ENCODE measurements around the gene HS3ST4. TPM values are rescaled to one million over a fixed set of nuclear protein-coding genes. Genes with fewer than 3 reads are reported as not detected.

The HS3ST4 gene
- total and polyA plus RNA-seq, 2 donors (not counting 1 experiment from before 2014, with no cell fraction given): not detected

GRCh38 chr16:25786748-25787147 lies 95.0 kb downstream of the HS3ST4 start:
- Histone ChIP-seq H3K9me3 (ENCODE audit: control extremely low read depth in 1 of 3, control insufficient read depth in 2 of 3, insufficient read depth in 1 of 3, low read length in 2 of 3) (no peaks in the 10 kb centered on the region), H3K4me3 (ENCODE audit: control extremely low read depth in 1 of 5, extremely low read depth in 1 of 5, insufficient read depth in 1 of 5, low read depth in 2 of 5, low read length in 4 of 5) (no peak overlapping the region), H3K79me2 (ENCODE audit: control insufficient read depth, insufficient read depth, low read length) (no peaks in the 10 kb centered on the region), H3K4me1 (ENCODE audit: control insufficient read depth in 2 of 2, insufficient read depth in 2 of 2, low read length in 2 of 2) (no peaks in the 10 kb centered on the region), H3K9ac (ENCODE audit: low read length) (no peak overlapping the region), H3K27ac (ENCODE audit: low read length in 2 of 2) (no peak overlapping the region), H2AFZ (ENCODE audit: insufficient read depth, low read depth, low read length, poor library complexity, severe bottlenecking) (no peak overlapping the region), H4K20me1 (ENCODE audit: control insufficient read depth, insufficient read depth, low read length, poor library complexity, severe bottlenecking) (no peaks in the 10 kb centered on the region), H3K36me3 (replicated peaks in 1 of 2; ENCODE audit: control extremely low read depth in 1 of 2, control insufficient read depth in 1 of 2, extremely low read depth in 1 of 2, insufficient read depth in 2 of 2, low read length in 1 of 2) (no peaks in the 10 kb centered on the region), H3K4me2 (replicated peaks; ENCODE audit: low read depth, low read length, poor library complexity, severe bottlenecking) (no peak overlapping the region), H3K27me3 (replicated peaks in 1 of 4; ENCODE audit: control extremely low read depth in 1 of 4, control insufficient read depth in 3 of 4, insufficient read depth in 4 of 4, low read length in 3 of 4) (no peaks in the 10 kb centered on the region)
- H3K27me3 Mint-ChIP-seq: no peaks in the 10 kb centered on the region
- WGBS (ENCODE audit: insufficient coverage): no CpG with 5 or more reads among the region's 4 CpGs
- no peaks in the 10 kb centered on the region for H3K4me1 Mint-ChIP-seq
- intact Hi-C loops (cut with micrococcal nuclease): no loop called here
- ChIA-PET POLR2A (no interaction called here), CTCF (no interaction called here)
- ATAC-seq (ENCODE audit: low read depth) (no peak), DNase-seq (no peak)
- H3K9me3 Mint-ChIP-seq (ENCODE audit: insufficient read depth): peaks cover 2% of the 10 kb centered on the region
- TF ChIP-seq CTCF (IDR thresholded peaks at IDR 0.05): no peak
- TF ChIP-seq EZH2 (IDR thresholded peaks at IDR 0.05; ENCODE audit: borderline replicate concordance, insufficient read depth, low read depth, low read length, poor library complexity, severe bottlenecking): no peak
- no peak overlapping the region for H3K27ac Mint-ChIP-seq
- no peak overlapping the region for H3K4me3 Mint-ChIP-seq

DNA sequence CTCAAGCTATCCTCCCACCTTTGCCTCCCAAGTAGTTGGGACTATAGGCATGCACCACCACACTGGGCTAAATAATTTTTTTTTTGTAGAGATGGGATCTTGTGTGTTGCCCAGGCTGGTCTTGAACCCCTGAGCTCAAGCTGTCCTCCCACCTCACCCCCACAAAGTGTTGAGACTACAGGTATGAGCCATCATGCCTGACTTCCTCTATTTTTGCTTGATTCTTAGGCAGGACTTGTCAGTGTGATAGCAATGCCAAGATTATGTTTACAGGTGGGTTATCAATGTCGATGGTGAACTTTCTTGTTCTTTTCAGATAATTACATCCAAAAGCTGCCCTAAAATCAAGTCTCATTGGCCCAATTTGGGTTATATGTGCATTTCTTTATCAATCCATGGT lies 96.9 kb downstream of the HS3ST4 start:
- H3K4me3 ChIP-seq (ENCODE audit: control extremely low read depth in 1 of 5, extremely low read depth in 1 of 5, insufficient read depth in 1 of 5, low read depth in 2 of 5, low read length in 4 of 5): no peak overlapping the region
- Mint-ChIP-seq H3K27ac (no peak overlapping the region), H3K9me3 (ENCODE audit: insufficient read depth) (peaks cover 2% of the 10 kb centered on the region), H3K27me3 (no peaks in the 10 kb centered on the region), H3K4me1 (no peaks in the 10 kb centered on the region), H3K4me3 (no peak overlapping the region)
- no peak overlapping the region for H2AFZ ChIP-seq (ENCODE audit: insufficient read depth, low read depth, low read length, poor library complexity, severe bottlenecking)
- DNase-seq: no peak
- POLR2A ChIA-PET: no interaction called here
- H3K36me3 ChIP-seq (replicated peaks in 1 of 2; ENCODE audit: control extremely low read depth in 1 of 2, control insufficient read depth in 1 of 2, extremely low read depth in 1 of 2, insufficient read depth in 2 of 2, low read length in 1 of 2): no peaks in the 10 kb centered on the region
- WGBS (ENCODE audit: insufficient coverage): no CpG with 5 or more reads among the region's 1 CpG
- H3K9me3 ChIP-seq (ENCODE audit: control extremely low read depth in 1 of 3, control insufficient read depth in 2 of 3, insufficient read depth in 1 of 3, low read length in 2 of 3): no peaks in the 10 kb centered on the region
- H3K27ac ChIP-seq (ENCODE audit: low read length in 2 of 2): no peak overlapping the region
- no peaks in the 10 kb centered on the region for H3K4me1 ChIP-seq (ENCODE audit: control insufficient read depth in 2 of 2, insufficient read depth in 2 of 2, low read length in 2 of 2)
- intact Hi-C loops (cut with micrococcal nuclease): no loop called here
- no peak overlapping the region for H3K4me2 ChIP-seq (replicated peaks; ENCODE audit: low read depth, low read length, poor library complexity, severe bottlenecking)
- TF ChIP-seq CTCF (IDR thresholded peaks at IDR 0.05) (no peak), EZH2 (IDR thresholded peaks at IDR 0.05; ENCODE audit: borderline replicate concordance, insufficient read depth, low read depth, low read length, poor library complexity, severe bottlenecking) (no peak)
- no peaks in the 10 kb centered on the region for H3K79me2 ChIP-seq (ENCODE audit: control insufficient read depth, insufficient read depth, low read length)
- no peaks in the 10 kb centered on the region for H3K27me3 ChIP-seq (replicated peaks in 1 of 4; ENCODE audit: control extremely low read depth in 1 of 4, control insufficient read depth in 3 of 4, insufficient read depth in 4 of 4, low read length in 3 of 4)
- no peak overlapping the region for H3K9ac ChIP-seq (ENCODE audit: low read length)
- CTCF ChIA-PET: interaction anchor here (0.6 kb wide), 1 partner anchor 243 kb away, joined by 3 read pairs; no protein-coding TSS in a partner anchor
- no peaks in the 10 kb centered on the region for H4K20me1 ChIP-seq (ENCODE audit: control insufficient read depth, insufficient read depth, low read length, poor library complexity, severe bottlenecking)
- ATAC-seq (ENCODE audit: low read depth): no peak

All from B cell (primary cell).